ENCODE measurements around the gene POLRMT.

Gene POLRMT

DNA sequence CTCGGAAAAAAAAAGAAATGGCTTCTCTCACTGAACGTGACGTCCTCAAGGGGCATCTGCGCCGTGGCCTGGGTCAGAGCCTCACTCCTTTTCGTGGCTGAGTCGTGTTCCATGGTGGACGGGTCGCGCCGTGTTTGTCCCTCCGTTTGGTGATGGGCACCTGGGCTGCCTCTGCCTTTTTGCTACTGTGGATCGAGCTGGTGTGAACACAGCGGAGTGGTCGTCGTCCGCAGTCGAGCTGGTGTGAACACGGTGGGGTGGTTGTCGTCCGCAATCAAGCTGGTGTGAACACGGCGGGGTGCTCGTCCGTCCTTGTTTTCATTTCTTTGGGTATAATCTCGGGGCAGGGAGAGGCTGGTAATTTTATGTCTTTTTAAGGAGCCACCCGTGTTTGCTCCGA is 32.0 kb downstream of the POLRMT start:
- H3K27ac ChIP-seq, result no peak overlapping the region
- TF ChIP-seq ZFX (IDR thresholded peaks at IDR 0.05), result no peak
- TF ChIP-seq CTCF (conservative IDR thresholded peaks at IDR 0.05), result no peak

GRCh38 chr19:597406-598315 is 35.7 kb downstream of the POLRMT start:
- no peak for TF ChIP-seq CTCF (conservative IDR thresholded peaks at IDR 0.05)
- no peak for TF ChIP-seq ZFX (IDR thresholded peaks at IDR 0.05)
- no peak overlapping the region for H3K27ac ChIP-seq

- TF ChIP-seq CTCF (conservative IDR thresholded peaks at IDR 0.05) (no peak), ZFX (IDR thresholded peaks at IDR 0.05) (no peak)
- no peak overlapping the region for H3K27ac ChIP-seq
These were observed 37.1 kb downstream of the POLRMT start for GRCh38 chr19:596263-596655.

GRCh38 chr19:595326-596262 is 37.7 kb downstream of the POLRMT start:
- TF ChIP-seq CTCF (conservative IDR thresholded peaks at IDR 0.05), result no peak
- TF ChIP-seq ZFX (IDR thresholded peaks at IDR 0.05), result no peak
- no peak overlapping the region for H3K27ac ChIP-seq

- TF ChIP-seq CTCF (conservative IDR thresholded peaks at IDR 0.05) (no peak), ZFX (IDR thresholded peaks at IDR 0.05) (no peak)
These were observed 39.0 kb downstream of the POLRMT start for GRCh38 chr19:594265-594870.

DNA sequence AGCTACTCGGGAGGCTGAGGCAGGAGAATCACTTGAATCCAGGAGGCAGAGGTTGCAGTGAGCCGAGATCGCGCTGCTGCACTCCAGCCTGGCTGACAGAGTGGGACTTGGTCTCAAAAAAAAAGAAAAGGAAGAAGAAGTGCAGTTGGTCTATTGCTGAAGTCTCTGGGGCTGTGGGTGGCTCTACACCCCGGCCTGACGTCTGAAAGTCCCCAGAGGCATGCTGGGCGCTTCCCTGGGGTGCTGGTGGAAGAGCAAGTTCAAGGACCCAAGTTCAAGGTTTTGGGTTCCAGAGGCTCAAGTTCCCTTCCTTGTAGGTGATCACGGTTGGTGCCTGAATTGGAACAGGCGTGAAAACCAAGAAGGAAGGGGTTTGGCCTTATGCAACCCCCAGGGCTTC is 39.8 kb downstream of the POLRMT start:
- H3K27ac ChIP-seq, result no peak overlapping the region
- TF ChIP-seq CTCF (conservative IDR thresholded peaks at IDR 0.05), result no peak
- no peak for TF ChIP-seq ZFX (IDR thresholded peaks at IDR 0.05)

More at GRCh38 chr19:594265-594870, 39.0 kb downstream of the POLRMT start:
- H3K27ac ChIP-seq, result no peak overlapping the region

Measured in C4-2B (cell line).